HG03139 (cell line): Measurements from ENCODE around the gene SET.
A peak's percentile ranks its signal among the peaks of the same experiment; 100 is the strongest.

Experiments used
- ATAC-seq: cut with Tn5 transposase; IDR thresholded peaks from one replicate; pipeline ENCODE4 v1.9.1; 2021; ENCODE audit not compliant: unreplicated experiment

Gene SET

DNA sequence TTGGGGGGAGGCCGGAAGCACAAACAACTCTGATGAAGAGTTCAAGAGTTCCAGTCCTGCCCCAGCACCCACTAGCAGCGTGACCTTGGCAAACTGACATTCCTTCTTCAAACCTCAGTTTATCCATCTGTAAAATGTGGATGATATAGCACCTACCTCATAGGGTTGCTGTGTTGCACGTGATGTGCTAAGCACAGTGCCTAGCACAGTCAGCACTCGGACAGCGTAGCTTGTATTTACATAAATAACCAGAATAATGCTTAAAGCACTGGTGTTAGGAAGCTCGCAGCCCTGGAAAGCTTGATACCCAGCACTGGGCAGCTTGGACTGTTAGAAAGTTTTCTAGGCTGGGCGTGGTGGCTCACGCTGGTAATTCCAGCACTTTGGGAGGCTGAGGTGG is 18.4 kb downstream of the SET start:
- ATAC-seq = no peak

DNA sequence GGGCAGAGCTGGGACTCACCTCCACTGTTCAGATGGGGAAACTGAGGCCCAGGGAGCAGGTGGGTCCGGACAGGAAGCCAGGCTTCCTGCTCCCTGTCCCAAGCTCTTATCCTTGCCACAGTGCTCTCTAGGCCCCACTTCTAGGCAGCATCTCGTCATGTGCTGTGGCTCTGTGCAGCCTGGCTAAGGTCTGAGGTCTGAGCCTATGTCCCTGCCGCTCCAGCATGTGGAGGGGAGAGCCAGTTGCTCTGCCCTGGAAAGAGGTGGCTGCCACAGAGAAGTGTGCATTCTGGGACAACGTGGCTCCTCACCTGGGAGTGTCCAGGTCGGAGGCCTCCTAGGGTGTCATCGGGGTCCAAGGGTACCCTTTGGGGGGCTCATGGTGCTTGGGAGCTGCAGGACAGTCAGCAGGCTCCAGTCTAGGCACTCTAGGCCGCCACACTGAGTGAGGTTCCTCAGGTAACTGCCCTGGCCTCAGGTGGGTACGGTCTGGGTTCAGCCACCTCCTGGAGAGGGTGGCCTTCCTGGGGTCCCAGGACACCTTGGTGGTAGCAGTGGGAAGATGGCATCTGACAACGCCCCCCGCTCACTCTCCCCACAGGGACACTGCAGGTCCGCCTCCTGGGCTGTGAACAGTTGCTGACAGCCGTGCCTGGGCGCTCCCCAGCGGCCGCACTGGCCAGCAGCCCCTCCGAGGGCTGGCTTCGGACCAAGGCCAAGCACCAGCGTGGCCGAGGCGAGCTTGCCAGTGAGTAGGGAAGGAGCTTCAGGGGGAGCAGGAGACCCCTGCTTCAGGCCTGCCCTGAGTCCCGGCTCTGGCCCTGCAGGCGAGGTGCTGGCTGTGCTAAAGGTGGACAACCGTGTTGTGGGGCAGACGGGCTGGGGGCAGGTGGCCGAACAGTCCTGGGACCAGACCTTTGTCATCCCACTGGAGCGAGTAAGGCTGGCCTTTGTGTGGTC is 23.7 kb downstream of the SET start:
- no peak for ATAC-seq

DNA sequence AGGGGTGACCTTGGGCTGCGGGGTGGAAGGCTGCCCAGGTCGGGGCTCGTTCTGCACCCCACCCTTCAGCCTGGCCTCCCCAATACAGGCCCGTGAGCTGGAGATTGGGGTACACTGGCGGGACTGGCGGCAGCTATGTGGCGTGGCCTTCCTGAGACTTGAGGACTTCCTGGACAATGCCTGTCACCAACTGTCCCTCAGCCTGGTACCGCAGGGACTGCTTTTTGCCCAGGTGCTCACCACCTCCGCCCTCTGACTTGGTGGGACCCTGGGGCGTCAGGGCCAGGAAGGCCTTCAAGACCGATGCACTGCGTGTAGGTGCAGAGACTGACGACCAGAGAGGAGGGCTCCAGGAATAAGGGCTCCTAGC is 24.4 kb downstream of the SET start:
- no peak for ATAC-seq

DNA sequence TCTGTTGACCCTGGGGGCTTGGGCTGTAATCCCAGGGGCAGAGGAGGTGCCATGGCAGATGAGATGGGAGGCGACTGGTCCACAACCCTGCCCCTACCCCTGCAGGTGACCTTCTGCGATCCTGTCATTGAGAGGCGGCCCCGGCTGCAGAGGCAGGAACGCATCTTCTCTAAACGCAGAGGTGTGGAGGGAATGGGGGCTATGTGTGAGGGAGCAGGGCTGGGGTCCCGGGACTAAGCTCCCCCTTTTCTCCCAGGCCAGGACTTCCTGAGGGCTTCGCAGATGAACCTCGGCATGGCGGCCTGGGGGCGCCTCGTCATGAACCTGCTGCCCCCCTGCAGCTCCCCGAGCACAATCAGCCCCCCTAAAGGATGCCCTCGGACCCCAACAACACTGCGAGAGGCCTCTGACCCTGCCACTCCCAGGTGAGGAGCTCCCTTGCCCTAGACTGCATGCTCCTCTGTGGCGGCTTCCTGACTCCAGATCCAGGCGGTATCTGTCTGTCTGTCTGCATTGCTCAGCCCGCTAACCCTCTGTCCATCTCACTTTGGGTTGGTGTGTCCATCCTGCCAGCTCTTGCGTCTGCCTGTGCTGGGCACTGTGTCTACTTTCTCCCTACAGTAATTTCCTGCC is 25.0 kb downstream of the SET start:
- ATAC-seq = no peak

DNA sequence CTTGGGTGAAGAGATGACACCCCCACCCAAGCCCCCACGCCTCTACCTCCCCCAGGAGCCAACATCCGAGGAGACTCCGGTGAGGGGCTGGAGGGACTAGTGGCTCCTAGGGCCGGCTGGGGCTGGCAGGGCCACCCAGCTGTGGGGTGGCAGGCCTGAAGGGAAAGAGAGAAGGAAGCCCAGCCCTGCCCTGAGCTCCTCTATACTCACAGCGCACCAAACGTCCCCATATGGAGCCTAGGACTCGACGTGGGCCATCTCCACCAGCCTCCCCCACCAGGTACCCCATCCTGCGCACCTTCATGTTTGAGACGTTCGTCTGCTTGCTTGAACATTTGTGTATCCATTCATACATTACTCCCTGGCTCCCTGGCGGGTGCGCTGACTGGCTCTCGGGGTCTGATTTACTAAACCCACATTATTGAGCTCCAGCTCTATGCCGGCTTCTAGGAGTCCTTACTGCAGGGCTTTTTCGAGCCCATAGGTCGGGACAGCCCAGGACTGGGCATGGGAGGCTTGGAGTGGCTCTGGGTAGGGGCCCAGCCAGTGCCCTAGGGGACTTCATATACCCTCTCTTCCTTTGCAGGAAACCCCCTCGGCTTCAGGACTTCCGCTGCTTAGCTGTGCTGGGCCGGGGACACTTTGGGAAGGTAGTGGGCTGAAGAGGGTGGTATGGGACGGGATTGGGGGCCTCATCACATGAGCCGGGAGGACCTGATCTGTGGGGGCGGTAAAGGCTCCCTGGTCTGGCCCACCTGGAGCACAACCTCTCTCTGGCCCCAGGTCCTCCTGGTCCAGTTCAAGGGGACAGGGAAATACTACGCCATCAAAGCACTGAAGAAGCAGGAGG is 25.8 kb downstream of the SET start:
- no peak for ATAC-seq

DNA sequence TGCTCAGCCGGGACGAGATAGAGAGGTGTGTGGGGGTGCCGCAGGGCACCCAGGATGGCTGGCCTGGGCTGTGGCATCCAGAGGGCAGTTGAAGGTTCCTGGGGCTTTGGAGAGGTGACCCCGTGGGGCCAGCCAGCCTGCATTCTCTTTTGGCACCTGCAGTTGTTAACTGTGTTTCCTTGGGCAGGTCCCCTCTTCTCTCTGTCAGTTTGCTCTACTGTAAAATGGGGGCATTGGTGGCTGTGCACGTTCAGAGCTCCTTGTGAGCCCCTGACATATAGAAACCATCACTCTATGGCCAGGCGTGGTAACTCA is 26.4 kb downstream of the SET start:
- no peak for ATAC-seq

DNA sequence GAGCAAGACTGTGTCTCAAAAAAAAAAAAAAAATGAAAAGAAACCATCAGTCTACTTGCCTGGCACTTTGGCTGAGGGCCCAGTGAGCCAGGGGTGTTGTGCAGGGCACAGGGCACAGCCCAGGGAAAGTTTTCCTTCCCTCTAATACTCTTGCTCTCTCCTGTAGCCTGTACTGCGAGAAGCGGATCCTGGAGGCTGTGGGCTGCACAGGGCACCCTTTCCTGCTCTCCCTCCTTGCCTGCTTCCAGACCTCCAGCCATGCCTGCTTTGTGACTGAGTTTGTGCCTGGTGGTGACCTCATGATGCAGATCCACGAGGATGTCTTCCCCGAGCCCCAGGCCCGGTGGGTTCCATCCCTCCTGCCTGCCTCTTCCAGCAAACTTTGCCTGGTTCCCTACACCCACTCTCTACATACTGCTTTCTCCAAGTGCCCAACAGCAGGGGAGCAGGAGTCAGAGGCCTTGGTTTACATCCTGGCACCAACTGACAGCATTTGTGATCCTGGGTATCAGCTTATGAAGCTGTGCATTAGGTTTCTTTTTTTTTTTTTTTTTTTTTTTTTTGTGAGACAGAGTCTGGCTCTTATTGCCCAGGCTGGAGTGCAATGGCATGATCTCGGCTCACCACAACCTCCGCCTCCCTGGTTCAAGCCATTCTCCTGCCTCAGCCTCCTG is 27.7 kb downstream of the SET start:
- no peak for ATAC-seq

DNA sequence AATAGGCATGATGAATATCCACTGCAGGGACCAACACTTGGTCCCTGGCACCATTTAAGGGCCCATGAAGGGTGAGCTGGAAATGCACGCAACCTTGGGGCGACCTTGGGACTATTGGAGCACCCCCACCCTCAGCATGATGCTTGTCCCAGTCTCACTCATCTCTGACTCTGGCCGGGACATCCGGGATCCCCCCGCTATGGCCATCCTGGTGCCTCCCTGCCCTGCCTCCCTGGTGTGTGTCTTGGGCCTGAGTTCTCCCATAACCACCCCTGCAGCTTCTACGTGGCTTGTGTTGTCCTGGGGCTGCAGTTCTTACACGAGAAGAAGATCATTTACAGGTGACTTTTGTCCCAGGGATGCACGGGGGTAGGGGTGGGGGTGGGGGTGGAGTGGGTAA is 29.0 kb downstream of the SET start:
- no peak for ATAC-seq

DNA sequence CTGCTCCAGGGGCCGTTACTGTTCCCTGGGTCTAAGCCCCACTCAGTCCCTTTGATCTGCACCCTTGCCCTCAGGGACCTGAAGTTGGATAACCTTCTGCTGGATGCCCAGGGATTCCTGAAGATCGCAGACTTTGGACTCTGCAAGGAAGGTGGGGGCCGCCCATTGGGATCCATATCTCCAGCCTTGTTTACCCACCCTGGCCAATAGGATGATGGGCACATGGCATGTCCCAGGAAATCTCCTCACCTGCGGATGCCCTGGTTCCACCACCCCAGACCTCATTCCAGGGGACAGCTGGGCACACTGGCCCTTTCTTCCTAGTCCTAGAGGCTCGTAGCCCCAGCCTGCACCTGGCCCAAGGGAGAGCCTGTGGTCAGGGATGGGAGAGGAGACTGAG is 29.5 kb downstream of the SET start:
- no peak for ATAC-seq

DNA sequence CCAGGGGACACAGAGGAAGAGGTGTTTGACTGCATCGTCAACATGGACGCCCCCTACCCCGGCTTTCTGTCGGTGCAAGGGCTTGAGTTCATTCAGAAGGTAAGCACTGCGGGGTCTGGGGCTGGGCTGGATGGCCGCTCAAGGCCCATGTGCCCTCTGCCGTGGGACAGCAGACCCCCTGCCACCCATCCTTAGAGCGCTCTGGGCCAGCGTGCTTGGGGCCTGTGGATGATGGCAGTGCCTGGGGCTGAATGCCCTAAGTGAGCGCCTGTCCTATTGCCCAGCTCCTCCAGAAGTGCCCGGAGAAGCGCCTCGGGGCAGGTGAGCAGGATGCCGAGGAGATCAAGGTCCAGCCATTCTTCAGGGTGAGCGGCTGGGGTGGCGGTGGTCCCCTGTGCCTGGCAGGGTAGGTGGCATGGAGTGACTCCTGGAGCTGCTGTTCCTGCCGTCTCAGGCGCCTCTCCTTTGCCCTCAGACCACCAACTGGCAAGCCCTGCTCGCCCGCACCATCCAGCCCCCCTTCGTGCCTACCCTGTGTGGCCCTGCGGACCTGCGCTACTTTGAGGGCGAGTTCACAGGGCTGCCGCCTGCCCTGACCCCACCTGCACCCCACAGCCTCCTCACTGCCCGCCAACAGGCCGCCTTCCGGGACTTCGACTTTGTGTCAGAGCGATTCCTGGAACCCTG is 31.0 kb downstream of the SET start:
- no peak for ATAC-seq

DNA sequence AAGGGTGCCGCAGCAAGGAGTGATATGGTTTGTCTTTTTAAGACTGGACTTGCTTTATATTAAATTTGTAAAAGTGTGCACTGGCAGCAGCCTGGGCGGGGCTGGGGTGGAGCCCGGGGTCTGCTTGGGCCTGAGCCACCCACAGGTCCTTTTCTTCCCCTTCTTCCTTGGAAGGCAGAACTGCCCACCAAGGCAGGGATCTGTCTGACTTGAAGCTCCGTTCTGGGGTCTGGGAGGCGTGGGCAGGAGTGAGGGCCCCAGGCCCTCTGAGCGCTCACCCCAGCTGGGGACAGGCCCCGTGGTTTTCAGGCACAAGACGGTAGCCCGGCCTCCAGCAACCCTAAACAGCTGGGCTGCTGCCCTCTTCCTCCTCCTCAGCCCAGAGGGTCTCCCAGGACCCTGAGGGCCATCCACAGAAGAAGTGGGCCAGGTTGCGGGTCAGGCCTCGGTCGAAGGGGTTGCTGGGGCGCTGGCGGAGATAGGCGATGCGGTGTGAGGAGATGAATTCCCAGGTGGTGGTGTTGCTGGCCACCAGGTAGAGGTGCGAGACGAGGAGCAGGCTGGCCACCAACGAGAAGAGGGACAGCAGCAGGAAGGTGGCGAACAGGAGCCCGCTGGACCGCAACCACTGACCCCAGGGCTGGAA is 31.9 kb downstream of the SET start:
- no peak for ATAC-seq

DNA sequence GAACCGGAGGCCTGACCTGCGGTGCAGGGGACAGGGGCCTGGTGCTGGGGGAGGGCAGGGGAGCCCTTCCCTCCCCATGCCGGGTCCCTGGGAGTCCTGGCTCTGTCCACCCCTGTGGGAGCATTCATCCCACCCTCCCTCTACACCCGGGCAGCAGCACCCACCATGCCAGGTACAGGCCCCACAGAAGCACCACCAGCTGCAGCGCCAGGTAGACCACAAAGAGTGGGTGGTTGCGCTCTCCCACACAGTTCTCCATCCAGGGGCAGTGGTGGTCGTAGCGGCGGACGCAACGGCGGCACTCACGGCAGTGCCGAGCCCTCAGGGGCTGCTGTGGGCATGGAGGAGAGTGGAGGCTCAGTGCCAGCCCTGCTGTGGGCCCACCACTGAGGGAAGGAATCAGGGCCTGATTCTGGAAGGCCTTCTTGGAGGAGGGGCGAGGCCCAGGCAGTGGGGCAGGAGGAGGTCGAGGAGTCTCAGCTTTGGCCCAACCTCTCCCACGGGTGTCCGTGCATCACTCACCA is 32.5 kb downstream of the SET start:
- no peak for ATAC-seq

DNA sequence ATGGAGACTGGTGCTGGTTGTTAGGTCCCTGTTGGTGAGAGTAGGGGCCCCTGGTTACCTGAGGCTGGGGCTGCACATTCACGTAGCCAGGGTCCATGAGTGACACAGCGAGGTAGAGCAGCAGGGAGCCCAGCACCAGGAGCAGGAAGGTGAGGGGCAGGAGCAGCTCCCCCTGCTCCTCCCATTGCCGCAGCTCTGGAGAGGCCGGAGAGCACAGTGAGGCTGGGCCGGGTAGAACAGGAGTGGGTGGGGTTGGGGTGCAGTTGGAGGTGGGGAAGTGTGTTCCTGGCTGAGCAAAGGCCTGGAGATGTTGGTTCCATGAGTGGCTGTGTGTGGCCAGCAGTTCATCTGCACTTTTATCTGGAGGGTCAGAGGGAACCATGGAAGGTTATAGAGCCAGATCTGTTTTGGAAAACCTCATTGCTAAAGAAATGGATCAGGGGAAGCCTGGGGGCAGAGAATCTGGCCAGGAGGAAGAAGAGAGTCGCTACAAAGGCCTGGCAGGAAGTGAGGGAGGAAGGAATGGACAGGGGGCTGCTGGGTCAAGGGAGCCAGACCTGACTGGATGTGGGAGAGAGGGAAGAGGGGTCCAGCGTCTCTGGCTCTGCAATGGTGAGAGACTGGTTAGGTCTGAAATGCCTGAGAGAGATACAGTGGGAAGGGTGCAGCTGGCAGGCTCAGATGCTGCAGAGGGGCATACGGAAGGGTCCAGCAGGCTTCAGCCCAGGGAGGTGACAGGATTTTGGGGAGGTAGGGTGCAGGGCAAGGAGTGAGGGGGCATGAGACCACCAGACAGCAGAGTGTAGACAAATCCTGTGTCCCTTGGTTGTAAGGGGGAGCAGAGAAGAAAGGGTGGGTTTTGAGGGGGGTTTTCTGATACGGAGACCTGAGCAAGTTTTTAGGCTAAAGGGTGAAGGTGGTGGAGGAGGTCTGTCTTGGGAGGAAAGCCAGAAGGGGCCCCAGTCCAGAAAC is 33.6 kb downstream of the SET start:
- ATAC-seq = no peak

DNA sequence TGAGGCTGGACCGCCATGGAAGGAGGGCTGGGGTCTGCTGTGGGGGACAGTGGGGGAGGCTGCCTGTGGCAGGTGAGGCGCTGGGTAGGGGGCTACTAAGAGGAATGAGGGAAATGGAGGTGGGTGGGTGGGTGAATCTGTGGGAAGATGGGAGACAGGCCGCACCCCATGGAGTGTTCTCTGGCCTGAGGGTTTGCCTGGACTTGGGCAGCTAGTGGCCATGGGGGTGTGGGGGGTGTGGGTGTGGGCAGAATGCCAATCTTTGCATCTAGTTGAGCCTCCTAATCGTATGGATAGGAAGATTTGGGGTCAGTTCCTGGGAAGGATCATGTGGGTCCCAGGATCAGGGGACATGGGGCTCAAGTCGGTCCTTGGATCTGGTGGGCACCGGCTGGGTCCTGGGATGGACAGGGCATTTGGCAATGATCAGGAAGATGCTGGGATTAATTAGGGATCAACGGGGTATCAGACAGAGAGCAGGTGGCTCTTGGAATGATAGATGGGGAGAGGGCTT is 34.4 kb downstream of the SET start:
- no peak for ATAC-seq

DNA sequence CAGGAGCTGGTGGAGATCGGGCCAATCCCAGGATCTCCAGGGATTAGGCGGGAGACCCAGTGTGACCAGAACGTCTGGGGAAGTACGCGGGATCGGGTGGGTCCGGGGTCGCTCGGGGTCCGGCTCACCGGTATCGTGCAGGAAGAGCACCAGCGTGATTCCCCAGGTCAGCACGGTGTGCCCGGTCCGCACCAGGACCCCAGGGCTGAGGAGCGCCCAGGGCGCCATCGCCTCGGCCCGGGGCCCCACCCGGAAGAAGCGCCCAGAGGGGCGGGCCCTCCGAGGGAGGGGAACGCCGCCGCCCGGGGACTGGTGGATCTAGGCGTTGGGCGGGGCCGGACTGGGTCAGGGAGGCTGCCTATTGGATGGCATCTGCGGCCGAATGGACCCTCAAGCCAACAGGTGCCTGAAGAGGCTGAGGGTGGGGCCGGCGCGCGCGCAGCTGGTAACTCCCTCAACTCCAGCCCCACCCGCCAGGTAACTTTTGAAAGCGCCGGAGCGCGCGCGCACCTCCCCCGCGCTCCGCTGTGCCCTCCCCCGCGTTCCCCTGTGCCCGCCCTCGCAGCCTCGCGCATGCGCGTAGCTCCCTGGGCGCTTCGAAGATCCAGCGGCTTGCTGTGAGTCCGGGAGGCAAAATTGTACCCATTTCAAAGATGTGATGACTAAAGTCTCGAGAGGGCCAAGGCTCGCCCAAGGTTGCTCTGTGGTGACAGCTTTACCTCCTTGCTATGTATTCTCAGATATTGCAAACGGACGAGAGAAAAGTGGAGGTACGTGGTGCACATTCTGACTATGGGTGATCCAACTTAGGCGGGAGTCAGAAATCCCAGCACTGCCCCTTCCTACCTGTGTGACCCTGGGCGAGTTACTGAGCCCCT is 35.1 kb downstream of the SET start, which contains the start of gene ZDHHC12:
Gene ZDHHC12, minus strand, starts transcription at position 262 of the 878 bp plus-strand sequence. Its CDS starts 34 bp downstream, at position 228.
- peak; percentile 91 for ATAC-seq

DNA sequence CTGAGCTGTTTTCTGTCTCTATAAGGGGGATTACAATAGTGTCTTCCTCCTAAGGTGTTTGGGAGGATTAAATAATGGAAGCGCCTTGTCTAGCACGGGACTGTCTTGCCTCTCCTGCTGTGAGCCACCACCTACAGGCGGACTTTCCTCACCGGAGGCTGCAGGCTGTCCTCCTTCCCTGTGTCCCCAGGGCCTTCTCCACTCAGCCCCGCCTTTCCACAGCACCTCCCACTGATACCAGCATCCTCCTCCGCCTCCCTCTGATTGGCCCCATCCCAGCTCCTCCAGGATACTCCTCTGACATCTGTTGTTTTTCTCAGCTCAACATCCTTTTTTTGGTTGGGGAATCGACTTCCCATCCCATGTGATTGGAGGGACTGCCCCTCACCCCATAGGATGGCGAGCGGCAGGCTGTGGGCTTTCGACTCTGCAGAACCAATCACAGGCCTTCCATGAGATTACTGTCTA is 35.8 kb downstream of the SET start:
- ATAC-seq = no peak

DNA sequence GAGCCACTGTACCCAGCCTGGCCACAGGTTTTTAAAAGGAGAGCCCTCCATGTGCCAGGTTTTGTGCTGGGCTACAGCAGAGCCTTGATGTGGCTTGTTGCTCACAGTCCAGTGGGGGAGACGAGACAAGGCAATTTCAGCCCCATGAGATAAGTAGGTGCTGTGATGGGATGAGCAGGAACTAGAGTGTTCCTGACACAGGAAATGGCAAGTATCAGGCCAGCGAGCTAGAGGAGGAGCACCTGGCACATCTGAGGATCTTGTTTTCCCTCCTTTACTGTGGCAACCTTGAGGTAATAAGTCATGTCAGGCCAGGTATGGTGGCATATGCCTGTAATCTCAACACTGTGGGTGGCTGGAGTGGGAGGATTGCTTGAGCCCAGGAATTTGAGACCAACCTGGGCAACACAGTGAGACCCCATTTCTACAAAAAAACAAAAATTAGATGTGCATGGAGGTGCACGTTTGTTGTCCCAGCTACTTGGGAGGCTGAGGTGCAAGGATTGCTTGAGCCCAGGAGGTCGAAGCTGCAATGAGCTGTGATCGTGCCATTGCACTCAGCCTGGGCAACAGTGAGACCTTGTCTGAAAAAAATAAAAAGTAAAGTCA is 38.7 kb downstream of the SET start:
- no peak for ATAC-seq
